HG02623 (cell line): ENCODE measurements around the gene OLFM1.

Source experiments
- ATAC-seq: cut with Tn5 transposase; IDR thresholded peaks from one replicate; pipeline ENCODE4 v1.9.1; 2021; ENCODE audit warnings: moderate library complexity; ENCODE audit not compliant: unreplicated experiment

Gene OLFM1

DNA sequence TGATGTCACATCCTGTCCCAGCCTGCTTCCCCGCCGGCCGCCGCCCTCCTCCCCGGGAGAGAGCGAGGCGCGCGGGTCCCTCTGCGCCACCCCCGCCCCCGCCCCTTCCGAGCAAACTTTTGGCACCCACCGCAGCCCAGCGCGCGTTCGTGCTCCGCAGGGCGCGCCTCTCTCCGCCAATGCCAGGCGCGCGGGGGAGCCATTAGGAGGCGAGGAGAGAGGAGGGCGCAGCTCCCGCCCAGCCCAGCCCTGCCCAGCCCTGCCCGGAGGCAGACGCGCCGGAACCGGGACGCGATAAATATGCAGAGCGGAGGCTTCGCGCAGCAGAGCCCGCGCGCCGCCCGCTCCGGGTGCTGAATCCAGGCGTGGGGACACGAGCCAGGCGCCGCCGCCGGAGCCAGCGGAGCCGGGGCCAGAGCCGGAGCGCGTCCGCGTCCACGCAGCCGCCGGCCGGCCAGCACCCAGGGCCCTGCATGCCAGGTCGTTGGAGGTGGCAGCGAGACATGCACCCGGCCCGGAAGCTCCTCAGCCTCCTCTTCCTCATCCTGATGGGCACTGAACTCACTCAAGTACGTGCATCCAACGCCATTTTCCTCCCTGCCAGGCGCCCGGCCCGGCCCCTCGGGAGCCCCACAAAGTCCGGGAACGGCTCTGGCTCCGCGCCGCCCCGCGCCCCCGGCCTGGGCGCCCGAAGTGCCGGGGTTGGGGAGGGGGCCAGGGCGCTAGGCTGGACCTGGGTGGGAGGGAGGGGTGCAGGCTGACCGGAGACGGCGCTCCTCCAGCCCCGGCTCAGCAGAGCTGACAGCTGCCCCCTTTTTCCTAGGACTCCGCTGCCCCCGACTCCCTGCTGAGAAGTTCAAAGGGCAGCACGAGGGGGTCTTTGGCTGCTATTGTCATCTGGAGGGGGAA lies 12.0 kb upstream of the OLFM1 start:
- ATAC-seq: no peak

DNA sequence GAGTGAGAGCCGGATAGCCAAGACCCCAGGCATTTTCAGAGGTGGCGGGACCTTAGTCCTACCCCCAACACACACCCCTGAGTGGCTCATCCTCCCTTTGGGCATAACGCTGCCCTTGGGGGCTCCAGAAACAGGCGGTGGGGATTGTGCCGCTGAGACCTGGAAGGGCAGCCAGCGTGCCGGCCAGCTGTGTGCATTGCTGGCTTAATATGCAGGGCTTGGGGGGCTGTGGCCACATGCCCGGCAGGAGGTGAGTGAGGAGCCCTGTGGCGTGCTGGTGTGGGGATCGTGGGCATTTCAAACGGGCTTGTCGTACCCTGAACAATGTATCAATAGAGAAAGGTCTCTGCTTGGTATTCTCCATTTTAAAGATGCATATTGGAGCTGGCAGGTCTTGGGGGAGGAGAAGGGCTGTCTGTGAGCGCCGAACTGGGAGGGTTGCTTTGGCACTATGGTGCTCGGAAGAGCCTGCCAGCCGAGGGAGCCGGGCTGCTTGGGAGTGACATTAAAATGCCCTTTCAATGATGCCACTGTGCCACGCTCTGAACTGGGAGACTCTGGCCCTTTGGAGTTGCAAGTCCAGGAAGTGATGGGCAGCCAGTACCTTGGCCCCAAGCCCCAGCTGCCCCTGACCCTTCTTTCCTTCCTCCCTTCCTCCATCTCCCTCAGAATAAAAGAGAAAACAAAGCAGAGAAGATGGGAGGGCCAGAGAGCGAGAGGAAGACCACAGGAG lies 11.2 kb upstream of the OLFM1 start:
- no peak for ATAC-seq

DNA sequence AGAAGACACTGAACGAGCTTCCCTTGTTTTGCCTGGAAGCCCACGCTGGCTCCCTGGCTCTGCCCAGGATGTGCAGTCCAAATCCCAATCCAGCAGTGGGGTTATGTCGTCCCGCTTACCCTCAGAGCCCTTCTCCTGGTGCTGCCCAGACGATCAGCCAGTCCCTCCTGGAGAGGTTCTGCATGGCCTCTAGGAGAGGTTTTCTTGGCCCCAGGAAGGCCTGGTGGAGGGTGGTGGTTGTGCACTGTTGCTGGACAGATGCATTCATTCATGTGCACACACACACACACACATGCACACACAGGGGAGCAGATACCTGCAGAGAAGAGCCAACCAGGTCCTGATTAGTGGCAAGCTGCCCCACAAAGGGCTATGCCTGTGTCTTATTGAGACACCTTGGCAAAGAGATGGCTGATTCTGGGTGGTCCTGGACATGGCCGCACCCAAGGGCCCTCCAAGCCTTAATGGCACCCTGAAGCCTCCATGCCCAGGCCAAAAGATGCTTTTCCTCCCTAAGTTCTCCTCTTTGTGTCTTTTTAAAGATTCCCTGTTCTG lies 10.5 kb upstream of the OLFM1 start:
- ATAC-seq: no peak

DNA sequence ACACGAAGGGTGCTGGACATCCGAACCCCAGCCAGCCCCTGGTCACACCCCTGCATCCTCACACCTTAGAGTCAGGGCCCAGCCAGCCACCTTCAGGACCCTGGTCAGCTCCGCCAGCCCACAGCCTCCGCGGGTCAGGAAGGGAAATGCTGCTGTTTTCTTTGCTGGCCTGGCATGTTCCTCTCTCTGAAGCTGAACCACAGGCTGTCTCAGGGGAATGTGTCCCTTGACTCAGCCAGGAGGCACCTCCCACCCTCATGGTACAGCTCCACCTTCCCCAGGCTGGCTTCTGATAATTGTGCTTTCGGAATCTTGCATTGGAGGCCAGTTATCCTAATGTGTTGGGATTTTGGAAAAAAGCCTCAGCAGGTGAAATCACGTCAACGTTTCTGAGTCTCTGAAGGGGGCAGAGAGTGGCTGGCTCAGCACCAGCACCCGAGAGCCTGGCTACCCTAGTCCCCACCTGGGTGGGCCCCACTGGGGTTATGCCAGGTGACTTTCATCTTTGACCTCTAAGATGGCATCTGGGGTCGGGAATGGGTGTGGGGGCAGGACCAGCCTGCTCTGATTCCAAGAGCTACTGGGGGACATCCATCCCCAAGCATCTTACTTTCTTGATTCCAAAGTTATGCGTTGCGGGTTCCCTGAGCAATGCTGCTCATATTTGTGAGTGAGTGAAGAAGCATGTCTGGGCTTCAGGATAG lies 9.8 kb upstream of the OLFM1 start:
- no peak for ATAC-seq

DNA sequence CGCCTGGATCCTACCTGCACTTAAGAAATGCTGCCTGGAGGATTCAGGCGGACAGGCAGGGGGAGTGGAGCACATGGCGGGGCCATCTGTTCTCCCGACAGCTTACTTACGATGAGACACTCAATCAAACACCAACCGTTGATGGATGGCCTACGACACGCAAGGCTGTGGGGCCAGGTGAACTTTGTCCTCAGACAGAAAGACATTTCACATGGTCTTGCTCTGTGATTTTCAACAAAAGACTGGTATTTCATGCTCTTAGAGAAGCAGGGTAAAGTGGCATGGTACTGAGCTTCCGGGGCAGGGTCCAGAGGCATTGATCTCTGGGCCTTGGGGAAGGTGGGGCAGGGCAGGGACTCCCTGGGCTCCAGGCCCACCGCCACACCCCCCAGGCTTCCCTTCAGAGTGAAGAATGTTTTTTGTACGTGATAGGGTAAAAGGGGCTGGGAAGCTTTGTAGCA lies 9.1 kb upstream of the OLFM1 start:
- no peak for ATAC-seq

DNA sequence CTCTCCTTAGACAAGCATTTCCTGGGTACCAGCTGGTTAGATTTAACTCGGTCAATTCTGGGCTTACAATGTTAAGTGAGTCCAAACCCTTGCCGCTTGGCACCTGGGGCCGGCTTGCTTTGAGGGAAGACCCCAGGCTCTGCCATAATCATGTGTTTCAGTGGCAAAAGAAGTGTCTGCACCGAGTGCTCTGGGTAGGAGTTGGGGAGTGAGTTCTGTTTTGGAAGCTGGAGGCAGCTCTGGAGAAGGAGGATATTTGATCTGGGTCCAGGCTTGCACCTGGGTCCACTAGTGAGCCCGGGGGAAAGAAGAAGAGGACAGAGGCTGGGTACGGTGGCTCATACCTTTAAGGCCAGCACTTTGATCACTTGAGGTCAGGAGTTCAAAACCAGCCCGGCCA lies 8.4 kb upstream of the OLFM1 start:
- ATAC-seq: no peak

DNA sequence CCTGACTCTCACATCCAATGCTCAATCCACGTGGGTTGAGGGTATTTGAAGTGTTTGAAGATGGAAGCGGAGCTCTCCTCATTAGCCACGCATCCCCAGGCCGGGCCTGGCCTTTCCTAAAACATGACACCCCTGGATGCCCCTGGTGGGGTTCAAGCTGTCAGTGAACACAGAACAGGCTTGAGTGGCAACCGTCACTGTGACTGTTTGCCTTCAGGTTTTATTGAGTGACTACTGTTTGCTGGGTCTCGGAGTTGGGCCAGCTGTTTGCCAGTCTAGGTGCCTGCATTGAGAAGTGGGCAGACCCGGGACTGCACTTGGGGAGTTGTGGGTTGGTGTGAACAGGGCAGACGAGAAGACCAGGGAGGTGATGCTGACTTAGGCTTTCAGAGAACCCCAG lies 7.8 kb upstream of the OLFM1 start:
- ATAC-seq: no peak

DNA sequence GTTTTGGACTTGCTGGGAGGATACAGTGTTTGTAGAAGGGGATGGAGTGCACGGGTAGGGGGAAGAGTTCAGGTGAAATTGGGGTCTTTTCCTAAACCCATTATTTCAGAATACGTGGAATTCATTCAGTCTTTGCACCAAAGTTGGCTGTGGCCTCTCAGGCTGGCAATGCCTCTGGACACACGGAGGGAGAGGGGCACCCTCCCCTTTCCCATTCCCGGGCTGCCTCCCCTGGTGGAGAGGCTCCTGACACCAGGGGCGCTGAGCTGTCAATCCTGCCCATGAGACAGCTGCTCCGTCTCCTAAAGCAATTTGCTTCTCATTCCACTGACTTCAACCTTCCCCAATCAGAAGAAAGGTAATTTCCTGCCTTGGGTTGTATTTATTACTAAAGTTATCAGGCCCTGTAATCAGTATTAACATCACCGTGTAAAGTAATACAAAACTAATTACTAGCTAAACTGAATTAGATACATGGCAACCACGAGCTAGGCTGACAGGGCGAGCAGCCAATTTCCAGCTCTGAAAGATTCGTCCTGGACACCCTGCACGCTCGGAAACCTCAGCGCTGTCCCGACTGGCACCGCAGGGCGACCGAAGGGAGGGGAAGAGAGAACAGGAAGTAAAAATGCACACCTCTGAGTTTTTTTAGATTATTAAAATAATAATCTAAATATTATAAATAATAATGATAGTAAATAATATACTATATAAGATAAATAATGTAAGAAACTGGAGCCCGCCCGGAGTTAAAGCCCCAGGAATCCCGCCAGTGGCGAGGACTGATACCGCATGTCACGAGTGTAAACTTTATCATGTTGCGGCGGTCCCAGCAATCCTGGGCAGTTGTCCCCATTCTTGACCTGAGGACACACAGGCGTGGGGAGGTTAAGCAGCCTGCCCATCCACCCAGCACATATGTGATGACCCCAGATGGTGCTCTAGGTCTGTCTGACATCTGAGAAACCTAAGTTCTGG lies 6.9 kb upstream of the OLFM1 start:
- no peak for ATAC-seq

DNA sequence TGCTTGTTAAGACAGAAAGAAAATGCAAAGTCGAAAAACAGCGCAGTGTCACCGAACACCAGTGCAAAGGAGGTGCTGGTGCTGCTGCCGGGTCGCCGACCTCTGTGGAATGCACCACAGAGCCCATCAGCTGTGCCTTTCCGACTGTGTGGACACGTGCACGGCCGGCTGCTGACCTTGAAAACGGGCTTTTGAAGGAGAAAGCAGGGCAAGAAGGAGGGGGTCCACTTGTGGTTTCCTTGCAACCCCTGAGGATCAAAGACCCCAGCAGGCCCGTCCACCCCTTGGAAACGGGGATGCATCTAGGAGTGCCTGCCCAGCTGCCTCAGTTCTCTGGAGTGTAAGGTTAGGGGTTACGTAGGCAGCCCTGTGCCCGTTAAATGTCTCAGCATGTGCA lies 6.2 kb upstream of the OLFM1 start:
- no peak for ATAC-seq

DNA sequence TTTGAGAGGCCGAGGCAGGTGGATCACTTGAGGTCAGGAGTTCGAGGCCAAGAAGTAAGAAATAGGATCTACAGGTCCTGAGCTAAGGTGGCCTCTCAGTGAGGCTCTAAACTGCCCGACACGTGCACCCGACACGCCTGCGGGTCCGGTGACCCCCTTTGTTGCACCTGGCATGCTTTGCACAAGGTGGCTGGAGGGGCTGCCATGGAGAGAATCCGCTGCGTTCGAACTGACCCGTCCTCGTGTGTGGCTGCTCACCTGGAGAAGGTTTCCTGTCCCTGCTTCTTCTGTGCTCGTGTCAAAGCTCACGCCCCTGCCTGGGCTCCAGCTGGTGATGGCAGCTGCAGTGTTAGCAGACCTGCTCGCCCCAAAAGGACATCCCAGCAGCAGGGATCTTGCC lies 5.7 kb upstream of the OLFM1 start:
- no peak for ATAC-seq

DNA sequence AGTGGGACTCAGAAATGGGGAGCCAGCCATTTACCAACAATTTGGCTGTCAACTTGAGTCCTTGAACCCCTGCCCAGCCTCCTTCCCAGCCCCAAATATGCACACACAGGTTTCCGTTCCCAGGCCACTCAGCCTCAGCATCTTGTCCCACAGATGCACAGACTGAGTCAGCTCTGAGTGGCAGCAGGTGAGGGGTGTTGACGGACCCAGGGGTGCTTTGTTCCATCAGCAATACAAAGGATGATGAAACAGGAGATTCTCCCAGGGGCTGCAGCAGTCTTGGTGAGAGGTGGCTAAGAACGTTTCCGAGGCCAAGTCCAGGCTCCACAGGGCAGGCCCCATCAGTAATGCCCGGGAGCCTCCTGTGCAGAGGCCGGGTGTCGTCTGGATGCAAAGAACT lies 4.9 kb upstream of the OLFM1 start:
- ATAC-seq: no peak

DNA sequence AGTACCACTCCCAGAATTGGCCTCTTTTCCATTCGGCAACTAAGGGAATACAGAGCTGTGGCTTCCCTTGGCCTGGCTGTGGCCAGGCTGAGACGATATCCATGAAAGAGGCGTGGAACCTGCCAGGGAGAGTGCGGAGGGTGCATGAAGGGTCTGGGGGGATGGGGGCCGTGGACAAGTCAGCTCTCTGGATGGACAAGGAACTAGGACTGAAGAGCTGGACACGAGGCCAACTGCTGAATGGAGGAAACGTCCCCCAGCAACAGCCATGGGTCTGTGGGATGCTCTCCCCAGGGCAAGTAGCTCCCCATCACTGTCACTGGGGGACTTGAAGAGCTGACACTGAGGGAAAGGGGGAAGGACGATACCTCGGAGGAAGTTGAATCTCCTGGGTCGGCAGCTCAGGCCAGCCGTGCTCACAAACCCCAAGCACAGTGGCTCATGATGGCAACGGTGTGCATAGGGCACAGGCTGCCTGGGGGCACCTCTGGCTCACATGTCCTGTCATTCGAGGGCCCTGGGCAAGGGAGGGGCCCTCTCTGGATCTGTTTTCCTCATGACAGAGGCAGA lies 4.1 kb upstream of the OLFM1 start:
- ATAC-seq: no peak

DNA sequence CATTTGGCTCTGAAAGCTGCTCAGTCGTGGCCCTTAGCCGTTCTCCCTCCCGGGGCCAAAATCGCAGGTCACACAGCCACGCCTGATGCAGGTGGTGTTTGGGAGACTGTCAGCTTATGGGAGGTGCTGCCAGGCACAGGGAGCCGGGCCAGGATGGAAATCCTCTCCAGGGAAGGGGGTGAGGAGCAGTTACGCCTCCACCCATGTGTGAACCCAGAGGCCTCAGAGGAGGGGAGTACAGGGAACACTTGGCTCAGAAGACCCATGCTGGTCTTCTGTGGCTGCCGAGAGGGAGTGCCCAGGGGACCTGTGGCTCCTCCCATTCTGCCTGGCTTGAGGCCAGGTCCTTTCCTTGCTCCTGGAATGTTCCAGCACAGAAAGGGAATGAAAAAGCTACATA lies 3.6 kb upstream of the OLFM1 start:
- no peak for ATAC-seq

DNA sequence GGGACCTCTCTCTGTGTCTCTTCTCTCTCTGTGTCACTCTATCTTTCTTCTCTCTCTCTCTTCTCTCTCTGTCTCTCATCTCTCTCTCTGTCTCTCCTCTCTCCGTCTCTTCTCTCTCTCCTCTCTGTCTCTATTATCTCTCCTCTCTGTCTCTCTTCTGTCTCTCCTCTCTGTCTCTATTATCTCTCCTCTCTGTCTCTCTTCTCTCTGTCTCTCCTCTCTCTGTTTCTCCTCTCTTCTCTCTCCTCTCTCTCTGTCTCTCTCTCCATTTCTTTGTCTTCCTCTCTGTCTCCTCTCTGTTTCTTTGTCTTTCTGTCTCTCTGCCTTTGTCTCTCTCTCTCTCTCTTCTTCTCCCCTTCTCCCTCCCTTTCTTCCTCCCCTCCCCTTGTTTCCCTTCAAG lies 3.2 kb upstream of the OLFM1 start:
- no peak for ATAC-seq

DNA sequence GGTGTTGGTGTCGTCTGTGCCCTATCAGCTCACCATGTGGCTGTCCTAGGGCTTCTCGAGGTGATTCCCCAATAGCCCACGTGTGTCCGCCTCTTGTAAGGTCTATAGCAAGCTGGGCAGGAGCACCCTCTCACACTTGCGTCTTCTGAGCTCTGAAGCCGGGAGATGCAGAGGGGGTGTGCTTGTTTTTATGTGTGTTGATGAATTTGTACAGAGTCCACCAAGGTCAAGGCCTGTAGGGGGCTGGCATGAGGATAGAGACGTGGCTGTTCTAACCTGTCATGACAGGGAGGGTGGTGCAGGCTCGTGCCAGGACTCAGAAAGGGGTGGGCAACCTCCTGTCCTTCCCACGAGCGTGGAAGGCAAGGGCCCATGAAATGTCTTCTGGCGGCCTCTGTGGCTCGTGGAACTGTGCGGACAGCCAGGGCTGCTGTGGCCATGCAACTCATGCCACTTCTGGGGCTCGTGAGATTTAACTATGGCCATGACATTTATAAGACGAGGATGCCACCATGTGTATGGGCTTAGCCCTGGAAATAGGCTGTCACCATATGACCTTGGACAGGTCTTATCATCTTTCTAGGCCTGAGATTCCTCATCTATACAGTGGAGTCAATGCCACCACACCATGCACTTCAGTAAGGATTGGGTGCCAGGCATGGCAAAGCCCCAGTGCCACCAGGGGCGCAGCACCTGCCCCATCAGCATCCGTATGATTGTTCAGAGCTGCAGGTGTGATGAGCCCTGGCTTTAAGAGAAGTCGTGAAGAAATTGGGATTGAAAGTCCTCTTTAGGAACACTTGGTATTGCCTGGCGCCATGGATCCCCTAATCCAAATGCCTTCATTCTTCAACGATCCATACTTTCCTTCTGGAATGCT lies 2.3 kb upstream of the OLFM1 start:
- no peak for ATAC-seq

DNA sequence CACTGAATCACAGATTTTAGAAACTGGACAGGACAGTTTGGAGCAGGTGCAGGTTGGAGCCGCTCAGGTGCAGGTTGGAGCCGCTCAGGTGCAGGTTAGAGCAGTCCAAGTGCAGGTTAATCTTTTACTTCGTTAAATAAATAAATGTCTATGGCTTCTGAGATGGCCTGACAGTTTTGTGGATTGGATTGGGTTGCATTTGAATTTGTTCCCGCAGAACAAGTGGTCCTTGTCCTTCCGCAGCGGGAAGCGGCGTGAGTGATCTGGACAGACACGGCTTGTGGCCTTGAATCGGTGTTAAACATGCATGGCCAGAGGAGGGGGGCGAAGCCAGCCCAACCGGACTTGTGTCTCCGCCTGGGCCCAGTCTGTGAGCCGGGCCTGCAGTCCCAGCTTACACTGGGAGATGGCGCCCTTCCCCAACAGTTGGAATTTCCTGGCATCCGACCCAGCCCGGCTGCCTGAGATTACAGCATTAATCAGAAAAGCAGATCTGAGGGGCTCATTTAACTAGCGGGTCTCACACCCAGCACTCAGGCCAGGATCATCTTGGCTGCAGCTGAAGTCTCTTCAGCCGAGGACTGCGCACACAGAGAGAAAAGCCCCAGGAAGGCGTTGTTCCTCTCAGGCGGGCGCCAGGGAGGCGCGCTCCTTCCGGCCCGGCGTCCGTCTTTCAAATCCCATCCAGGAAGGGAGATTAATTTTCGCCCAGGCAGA lies 1.5 kb upstream of the OLFM1 start:
- ATAC-seq: no peak

DNA sequence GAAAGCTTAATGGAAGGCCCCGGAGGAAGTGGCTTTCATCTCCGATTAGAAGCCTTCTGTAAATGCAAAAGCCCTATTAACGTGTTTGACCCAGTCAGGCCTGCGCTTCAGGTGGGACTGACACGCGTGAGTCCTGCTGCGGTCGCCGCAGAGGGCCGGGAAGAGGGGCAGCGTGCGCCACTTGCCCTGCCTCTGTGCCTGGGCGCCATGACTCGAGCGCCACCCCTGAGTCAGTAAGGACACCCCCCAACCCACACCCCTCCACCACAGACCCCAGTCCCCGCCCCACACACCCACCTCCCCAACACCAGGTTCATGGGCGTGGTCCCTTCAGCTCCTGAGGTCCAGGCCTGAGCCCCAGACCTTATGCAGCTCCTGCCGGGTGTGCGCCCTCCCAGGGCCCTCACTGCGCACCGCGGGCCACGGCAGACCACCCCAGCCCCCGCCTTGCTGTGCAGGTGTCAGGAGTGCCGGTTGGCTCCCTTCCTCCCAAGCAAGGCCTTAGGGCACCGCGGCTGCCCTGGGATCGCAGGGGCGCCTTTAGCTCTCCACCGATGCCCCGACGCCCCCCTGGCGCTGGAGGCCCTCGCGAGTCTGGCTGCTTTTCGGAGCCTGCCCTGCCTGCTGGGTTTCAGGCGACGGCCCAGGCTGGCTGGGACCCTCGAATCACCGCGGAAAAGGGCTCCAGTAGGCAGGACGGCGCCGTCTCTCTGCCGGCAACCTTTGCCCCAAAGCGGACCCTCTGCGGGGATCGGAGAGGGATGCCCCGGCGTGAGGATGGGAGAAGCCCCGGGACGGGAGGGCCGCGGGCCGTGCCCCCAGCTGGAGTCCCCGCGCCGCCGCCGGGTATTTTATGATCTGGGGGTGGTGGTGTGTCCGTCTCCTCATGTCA lies 625 bp upstream of the OLFM1 start:
- ATAC-seq: no peak
